Measurements from ENCODE around the gene GPX2.

GPX2 gene

DNA sequence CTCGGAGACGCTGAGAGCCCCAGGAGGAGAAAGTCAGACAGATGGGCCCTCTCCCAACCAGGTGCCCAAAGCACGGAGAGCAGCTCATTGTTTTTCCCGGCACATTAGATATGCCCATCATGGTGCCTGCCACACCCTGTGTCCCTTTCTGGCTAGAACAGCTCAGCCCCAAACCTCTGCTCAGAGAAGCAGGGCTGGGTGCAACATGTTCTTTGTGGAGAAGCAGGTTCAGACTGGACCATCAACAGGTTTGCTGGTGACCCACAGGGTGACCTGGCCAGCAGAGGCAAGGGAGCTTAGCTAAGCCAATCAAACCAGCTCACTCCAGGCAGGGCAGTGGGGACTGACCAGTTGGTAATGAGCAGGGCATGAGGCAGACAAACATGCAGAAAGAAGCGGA is 16.2 kb upstream of the GPX2 start:
- DNase-seq: no peak

GRCh38 chr14:64958201-64958600 is 15.7 kb upstream of the GPX2 start:
- DNase-seq: no peak

GRCh38 chr14:64956697-64957406 is 14.3 kb upstream of the GPX2 start:
- DNase-seq: no peak

DNA sequence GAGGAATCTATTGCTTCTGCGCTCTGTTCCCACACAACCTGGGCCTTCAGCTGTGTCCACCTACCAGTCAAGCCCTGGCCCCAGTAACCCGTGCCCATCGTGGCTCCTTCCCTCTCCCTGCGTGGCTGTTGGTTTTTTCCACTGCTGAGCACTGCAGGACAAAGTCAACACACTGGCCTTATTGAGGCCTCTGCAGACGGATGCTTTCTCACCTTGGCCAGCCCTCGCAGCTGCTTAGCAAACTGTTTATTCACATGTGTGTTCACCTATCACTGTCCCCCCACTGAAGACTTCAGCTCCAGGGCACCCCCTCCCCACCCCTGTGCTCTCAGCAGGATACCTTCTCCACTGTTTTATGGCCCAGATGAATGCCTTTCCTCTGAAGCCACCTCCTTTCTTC is 12.8 kb upstream of the GPX2 start:
- DNase-seq: no peak

DNA sequence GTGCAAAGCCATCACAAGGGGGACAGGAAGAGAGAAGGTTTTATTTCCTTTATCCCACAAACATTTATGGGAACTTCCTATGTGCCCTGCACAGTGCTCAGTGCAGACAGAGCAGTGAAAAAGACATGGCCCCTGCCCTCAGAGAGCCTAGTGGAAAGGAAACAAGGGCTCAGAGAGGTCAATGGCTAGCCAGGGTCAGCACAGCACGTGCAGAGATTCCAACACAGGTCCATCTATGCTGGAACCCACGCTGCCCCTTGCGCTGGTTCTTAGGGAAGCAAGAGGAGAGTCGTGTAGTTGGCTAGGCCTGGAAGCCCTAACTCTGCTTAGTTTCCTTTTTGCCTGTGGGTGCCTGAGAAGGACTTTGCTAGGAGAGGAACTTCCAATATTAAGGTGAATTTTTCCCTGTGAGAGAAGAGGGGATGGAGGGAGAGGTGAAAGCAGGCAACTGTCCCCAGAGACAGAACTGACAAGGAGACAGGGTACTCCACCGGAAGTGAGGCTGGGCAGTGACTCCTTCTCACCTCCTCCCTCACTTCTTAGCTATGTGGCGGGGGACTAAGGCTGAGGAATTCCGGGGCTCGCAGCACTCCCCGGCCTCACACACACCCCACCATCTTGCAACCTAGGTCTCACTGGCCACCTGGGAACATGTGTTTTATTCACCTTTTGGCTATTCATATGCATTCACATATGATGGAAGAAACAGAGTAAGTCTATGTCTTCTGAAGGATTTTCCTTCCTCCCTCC is 12.1 kb upstream of the GPX2 start:
- no peak for DNase-seq

- no peak for DNase-seq
These were observed 11.1 kb upstream of the GPX2 start for GRCh38 chr14:64953661-64954060.

- DNase-seq: no peak
These were observed 10.7 kb upstream of the GPX2 start for GRCh38 chr14:64953310-64953654.

DNA sequence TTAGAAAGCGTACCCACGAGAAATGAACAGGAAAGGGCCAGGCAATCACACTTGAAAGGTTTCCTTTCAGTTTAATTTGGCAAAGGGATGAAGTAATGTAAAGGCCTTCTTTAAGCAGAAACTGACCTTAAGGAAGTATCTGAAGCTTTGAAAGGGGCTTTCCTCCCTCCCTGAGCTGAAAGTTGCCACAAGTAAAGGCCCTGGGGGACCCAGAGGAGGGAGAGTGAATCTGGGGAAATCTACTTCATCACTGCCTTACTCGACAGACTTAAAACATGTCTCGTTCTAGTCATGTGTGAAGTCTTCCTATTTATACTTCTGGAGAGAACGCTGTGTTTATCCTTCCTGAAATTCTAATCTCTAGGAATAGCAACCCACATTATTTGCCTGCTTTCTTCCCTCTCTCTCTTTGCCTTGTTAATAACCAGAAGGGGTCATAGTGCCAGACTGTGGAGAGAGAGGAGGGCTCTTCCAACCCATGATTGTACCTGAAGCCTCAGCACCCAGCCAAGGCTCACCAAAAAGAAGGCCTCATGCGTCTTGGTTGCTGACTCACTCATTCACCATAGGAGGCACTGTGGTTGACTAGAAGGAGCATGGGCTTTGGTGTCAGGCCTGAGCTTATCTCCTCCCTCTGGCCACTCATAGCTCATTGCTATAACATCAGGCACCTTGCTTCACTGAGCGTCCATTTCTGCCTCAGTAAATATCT is 10.2 kb upstream of the GPX2 start:
- peak; percentile 14 for DNase-seq

DNA sequence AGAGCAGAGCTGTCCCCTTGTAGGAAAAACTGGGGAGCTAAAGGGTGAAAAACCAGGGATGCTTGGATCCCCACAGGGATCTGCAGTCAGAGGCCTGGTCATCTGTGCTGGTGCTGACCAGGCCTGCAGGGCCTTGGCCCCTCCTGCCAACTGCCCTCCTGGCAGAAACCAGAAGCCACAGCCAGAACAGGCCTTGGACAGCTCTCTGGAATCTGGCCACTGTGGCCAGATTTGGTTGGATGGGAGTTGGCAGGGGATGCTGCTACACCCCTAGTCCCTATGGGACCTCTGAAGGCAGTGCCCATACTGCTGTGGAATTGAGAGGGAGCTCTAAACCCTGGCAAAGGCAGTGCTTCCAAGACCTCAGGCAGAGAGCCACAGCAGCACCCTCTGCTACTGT is 9.2 kb upstream of the GPX2 start:
- no peak for DNase-seq

GRCh38 chr14:64951291-64951690 is 8.7 kb upstream of the GPX2 start:
- DNase-seq: no peak

GRCh38 chr14:64950889-64951288 is 8.3 kb upstream of the GPX2 start:
- no peak for DNase-seq

GRCh38 chr14:64948612-64949210 is 6.2 kb upstream of the GPX2 start:
- DNase-seq: no peak

- DNase-seq: no peak
These were observed 5.4 kb upstream of the GPX2 start for GRCh38 chr14:64947710-64948611.

DNA sequence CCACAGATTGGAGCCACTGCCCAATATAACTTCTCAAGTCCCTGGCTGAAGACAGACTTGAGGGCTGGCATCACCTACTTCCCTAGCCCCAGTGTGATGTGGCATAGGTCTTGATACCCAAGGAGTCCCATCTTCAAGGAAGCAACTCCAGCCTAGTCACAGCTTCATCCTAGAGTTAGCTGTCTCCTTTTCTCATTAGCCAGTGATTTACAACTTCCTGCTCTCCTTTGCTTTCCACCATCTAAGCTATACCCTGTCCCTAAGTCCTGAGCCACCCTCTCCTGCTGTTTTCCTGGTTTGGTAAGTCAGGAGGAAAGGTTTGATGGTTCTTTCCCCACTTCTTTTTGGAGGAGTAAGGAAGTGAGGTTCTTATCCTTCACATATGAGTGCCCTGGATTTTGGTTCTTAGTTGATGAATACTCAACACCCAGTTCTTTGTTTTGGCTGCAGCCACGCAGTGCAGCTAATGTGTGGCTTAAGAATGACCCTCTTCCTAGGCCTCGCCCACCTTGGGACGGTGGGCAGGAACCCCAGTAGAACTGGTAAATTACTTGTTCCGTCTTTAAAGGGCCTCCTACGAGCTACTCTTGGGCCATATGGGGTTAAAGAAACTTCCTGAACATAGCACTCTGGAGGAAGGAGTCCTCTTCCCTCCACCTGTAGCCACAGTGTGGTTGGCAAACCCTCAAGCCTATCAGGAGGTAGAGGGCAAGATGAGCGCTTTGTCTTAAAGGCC is 3.9 kb upstream of the GPX2 start:
- no peak for DNase-seq

DNA sequence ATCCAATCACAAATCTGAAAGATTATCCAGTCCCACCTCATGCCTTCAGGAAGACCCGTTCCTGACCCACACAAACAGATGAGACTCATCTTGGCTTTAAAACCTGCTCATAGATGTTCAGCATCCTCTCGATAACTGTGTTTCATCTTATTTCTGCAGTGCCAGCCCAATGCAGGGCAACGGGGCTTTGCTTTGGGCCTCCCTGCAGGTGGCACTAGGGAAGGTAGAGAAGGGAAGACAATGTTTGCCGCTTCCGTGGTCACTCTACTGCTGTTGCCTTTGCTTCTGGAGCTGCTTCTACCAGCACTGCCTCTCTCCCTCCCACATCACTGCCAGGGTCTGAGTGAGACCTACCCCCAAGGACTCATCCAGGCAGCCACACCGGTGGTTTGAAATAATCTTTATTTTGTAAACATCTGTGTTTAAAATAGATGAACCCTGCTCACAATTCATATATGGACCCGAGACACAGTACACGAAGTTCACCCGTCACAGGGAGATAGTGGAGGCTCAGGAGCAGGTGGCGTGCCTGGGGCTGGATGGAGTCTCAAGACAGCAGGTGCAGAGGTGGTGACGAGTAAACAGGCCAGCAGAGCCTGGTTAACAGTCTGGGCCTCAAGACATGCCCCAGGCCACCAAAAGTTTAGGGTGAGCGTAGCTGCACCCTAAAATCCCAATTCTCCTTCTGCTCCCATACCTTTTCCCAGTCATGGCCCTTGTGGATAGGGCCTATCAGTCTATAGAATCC is 3.1 kb upstream of the GPX2 start:
- no peak for DNase-seq

- no peak for DNase-seq
These were observed 2.3 kb upstream of the GPX2 start for GRCh38 chr14:64944861-64945260.

DNA sequence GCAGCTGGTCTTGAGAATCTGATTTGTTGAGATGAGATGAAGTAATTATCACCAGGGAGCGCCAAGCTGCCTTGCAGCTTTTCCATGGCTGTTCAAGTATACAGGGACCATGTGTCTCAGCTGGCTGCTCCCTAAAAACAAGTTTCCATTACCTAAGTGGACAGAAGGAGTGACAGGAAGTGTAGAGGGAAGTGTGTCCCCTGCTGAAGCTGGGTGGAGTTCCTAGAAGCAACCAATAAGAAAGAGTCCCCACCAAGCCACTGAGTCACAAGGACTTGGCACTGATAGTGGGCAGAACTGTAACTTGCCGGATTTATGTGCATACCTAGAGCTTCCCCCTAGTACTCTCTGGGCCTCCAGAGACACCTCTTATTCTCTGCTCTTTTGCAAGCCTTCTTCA is 1.5 kb upstream of the GPX2 start:
- DNase-seq: no peak

DNA sequence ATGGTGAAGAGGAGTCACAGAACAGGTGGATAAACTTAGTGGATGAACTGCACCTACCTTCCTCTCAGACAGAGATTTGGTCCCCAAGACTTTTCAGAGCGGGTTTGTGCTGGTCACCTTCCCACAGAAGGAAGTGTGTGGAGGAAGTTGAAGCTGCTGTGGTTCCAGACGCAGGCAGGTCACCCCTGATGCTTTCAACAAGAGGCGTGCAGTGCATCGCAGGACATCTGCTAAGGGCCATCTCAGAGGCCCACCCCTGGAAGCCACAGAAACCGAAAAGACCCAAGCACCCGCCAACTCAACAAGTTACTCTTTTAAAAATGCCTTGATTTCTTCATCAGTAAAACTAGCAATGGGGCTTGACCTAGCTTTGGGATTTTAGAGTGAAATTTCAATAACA is 1.0 kb upstream of the GPX2 start:
- DNase-seq: no peak

GRCh38 chr14:64940336-64940910 is 2.1 kb downstream of the GPX2 start:
- no peak for DNase-seq

GRCh38 chr14:64939817-64940190 is 2.7 kb downstream of the GPX2 start:
- DNase-seq: no peak

Measured in activated CD4-positive, alpha-beta T cell treated with anti-CD3 and anti-CD28 coated beads, Interleukin-2, amount 50 U/mL, for 16 hours (primary cell).